ENCODE measurements around the gene VARS1.

The VARS1 gene

DNA sequence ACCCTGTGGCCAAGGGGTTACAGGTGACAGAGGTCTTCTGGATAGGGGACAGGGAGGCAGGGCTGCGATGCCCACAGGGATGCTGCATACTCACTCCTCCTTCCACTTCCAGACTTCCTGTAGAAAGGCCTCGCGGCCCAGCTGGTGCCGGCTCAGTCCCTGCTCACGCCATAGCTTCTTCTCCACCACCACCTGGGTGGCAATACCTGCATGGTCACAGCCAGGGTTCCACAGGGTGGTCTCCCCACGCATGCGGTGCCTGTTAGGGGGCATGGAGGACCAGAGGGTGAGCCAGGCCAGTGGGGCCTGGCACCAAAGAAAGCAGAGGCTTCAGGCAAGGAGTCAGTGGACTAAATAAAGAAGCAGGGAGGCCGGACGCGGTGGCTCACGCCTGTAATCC, 10.1 kb downstream of the VARS1 start:
- TF ChIP-seq CTCF (IDR thresholded peaks at IDR 0.05; ENCODE audit: control insufficient read depth, extremely low read depth, insufficient read depth) = no peak
- no peak for DNase-seq (ENCODE audit: low read depth)
- H3K4me3 ChIP-seq (ENCODE audit: low read depth, low read length) = no peak overlapping the region

DNA sequence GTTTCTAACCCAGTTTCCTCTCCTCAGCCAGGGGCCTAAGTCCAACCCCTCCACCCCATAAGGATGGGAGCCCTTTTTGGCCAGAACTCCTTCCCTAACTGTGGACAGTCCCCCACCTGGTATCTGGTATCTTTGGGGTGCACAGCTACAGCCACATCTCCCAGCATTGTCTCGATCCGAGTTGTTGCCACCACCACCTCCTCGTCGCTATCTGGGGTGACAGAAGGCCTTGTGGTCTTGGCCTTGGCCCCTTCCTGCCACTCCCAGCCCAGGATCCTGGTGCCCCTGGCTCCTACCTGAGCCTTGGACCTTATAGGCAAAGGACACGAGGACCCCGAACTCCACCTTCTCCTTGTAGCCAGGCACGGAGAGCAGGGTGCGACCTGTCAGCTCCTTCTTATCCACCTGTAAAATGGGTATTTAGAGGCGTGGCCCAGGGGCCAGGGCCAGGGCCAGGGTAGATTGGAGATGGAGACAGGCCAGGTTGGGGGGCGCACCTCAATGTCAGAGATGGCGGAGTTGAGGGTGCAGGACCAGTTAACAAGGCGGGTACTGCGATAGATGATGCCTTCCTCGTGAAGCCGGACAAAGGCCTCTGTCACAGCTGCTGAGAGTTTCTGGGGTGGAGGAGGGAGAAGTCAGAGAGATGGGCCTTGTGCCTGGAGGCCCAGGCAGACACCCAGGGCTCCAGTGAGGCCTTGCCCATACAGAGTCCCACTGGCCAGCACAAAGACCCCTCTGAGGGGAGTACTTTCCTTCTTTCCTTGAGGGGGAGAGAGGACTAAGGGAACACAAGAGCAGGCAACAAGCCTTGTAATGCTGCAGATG, 11.2 kb downstream of the VARS1 start:
- DNase-seq (ENCODE audit: low read depth) = no peak
- TF ChIP-seq CTCF (IDR thresholded peaks at IDR 0.05; ENCODE audit: control insufficient read depth, extremely low read depth, insufficient read depth) = no peak
- H3K4me3 ChIP-seq (ENCODE audit: low read depth, low read length) = no peak overlapping the region

GRCh38 chr6:31782126-31782855, 13.3 kb downstream of the VARS1 start:
- TF ChIP-seq CTCF (IDR thresholded peaks at IDR 0.05; ENCODE audit: control insufficient read depth, extremely low read depth, insufficient read depth) = no peak
- no peak for DNase-seq (ENCODE audit: low read depth)
- H3K4me3 ChIP-seq (ENCODE audit: low read depth, low read length) = no peak overlapping the region

DNA sequence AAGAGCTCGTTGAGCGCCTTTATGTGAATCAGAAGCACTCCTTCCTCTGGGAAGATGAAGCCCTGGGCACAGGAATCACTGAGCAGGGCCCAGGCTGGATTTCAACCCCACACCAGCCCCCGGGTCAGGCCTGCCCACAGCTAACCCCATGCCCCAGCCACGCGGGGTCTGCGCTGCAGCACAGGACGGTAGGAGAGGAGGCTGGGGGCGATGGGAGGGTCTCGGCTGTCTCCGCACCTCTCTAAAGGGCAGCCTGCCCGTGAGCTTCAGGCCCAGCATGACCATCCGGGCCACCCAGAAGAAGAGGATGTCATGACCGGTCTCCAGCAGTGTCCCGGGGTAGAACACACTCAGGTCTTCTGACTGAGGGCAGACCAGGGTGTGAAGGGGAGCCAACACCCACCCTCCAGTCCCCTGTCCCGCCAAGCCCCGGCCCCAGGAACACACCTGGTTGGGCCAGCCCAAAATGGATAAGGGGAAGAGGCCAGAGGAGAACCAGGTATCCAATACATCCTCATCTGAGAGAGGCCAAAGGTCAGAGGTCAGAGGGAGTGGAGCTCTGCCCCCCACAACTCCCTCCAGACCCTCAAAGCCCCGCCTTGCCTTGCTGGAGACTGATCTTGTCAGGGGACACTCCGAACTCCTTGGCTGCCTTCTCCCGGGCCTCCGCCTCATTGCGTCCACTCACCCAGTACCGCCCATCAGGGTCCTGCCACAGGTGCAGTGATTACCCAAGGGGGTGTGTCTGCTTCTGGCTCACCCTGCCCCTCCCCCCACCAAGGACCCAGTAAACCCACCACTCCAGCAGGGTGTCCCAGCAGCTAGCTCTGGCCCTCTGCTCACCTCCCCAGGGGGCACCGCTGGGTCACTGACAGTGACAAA, 14.1 kb downstream of the VARS1 start:
- H3K4me3 ChIP-seq (ENCODE audit: low read depth, low read length) = no peak overlapping the region
- no peak for TF ChIP-seq CTCF (IDR thresholded peaks at IDR 0.05; ENCODE audit: control insufficient read depth, extremely low read depth, insufficient read depth)
- no peak for DNase-seq (ENCODE audit: low read depth)

DNA sequence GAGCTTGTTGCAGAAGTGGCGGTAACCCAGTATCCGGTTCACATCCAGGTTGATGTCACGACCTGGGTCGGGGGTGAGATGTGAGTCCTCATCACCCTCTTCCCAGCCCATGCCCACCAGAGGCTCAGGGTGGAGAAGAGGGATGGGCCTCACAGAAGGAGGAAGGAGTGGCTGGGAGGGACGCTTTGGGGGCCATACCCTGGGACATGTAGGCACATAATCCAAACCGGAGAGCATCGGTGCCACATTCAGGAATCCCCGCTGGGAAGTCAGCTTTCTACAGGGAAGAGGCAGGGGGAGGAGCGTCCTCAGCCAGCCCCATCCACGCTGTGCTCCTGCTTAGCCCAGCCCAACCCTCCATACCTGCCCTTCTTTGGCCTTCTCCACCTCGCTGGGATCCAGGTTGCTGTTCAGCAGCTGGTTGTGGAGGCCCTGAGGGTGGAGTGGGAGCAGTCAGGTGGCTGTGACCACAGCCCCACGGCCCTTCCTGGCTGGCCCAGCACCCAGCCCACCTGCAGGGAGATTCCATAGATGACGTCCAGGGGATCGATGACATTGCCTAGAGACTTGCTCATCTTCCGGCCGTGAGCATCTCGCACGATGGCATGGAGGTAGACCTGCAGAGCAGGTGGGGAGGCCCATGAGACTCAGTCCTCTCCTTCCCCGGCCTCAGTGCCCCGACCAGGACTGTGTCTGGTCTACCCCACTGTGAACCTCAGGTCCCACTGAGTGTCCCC, 14.9 kb downstream of the VARS1 start:
- TF ChIP-seq CTCF (IDR thresholded peaks at IDR 0.05; ENCODE audit: control insufficient read depth, extremely low read depth, insufficient read depth) = no peak
- no peak overlapping the region for H3K4me3 ChIP-seq (ENCODE audit: low read depth, low read length)
- no peak for DNase-seq (ENCODE audit: low read depth)

DNA sequence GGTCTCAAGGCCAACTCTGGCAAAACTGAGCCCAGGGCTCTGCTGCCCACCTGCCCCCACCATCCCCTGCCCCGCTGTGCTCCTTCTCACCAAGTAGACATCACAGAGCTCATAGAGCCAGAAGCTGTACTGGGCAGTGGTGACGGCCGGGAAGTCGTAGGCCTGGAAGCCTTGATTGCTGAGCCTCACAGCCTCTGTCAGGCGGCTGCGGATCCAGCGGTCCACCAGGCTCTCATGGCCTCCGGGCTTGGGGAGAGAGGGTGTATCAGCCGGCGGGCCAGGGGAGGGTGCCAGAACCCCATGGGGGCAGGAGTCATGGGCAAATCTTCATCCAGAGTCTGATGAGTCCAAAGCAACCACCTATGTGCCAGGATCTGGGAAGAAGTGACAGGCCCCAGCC, 15.6 kb downstream of the VARS1 start:
- DNase-seq (ENCODE audit: low read depth) = no peak
- H3K4me3 ChIP-seq (ENCODE audit: low read depth, low read length) = no peak overlapping the region
- TF ChIP-seq CTCF (IDR thresholded peaks at IDR 0.05; ENCODE audit: control insufficient read depth, extremely low read depth, insufficient read depth) = no peak

All from LNCaP clone FGC (cell line).